Stimulated activated CD4-positive, alpha-beta T cell treated with anti-CD3 and anti-CD28 coated beads, TNF-alpha, amount 100 ng/mL, for 4 hours (primary cell): Measurements from ENCODE around the gene ZNF727.
"Not testable (repeated sequence)": the region's sequence is repeated elsewhere in the genome, so short reads cannot be mapped to it uniquely, and the experiment has no call there.

Experiments
- DNase-seq, 3 experiments: peaks; one replicate each; pipeline ENCODE4 v3.0.0-alpha.2; 2020; ENCODE audit warnings: low read depth in 3 of 3

ZNF727 gene

GRCh38 chr7:64045301-64046040 is at the start of gene ZNF727:
ZNF727 (plus strand) TSS chr7:64045434; CDS start chr7:64045622, 188 bp downstream.
- no peak for DNase-seq

DNA sequence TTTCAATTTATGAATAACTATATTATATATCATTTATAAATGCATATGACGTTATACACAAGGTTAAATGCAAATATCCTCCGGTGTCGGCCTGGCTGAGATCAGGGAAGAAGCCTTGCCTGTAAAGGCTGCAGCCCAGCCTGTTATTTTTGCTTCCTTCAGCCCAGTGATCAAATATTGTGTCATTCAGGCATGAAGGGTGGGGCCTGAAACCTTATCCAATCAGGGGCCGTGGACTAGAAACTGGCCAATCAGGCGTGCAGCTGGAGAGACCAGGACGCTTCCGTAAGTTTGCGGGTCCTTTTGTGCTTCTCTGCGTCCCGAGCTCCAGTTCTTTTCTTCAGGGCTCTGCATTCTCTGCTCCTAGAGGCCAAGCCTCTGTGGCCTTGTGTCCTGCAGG is 46.7 kb upstream of the ZNF727 start, which contains the start of gene ZNF722:
ZNF722 (plus strand) TSS at position 301 of the 400 bp plus-strand sequence. CDS start 113 bp downstream, outside the sequence.
- no peak for DNase-seq

DNA sequence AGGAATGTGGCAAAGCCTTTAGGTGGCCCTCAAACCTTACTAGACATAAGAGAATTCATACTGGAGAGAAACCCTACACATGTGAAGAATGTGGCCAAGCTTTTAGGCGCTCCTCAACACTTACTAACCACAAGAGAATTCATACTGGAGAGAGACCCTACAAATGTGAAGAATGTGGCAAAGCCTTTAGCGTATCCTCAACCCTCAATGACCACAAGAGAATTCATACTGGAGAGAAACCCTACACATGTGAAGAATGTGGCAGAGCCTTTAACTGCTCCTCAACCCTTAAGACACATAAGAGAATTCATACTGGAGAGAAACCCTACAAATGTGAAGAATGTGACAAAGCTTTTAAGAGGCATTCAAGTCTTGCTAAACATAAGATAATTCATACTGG is 29.7 kb upstream of the ZNF727 start:
- not testable (repeated sequence) for DNase-seq

GRCh38 chr7:64035388-64035787 is 9.8 kb upstream of the ZNF727 start:
- no peak for DNase-seq

DNA sequence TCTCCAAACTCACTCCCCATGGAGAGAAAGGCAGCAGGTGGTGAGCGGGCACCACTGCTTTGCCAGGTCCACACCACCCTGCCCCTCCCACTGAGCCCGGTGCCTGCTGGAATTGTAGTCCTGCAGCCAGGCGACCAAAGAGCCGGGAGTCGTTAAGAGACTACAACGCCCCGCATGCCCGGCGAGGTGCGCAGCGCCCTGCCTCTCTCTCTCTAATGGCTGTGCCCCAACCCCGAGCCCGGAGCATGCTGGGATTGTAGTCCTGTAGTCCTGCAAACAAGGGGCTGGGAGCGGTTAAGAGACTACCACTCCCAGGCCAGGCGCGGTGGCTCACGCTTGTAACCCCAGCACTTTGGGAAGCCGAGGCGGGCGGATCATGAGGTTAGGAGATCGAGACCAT is 8.1 kb upstream of the ZNF727 start:
- DNase-seq: no peak

GRCh38 chr7:64046041-64046389 is 781 bp downstream of the ZNF727 start:
- DNase-seq: no peak

DNA sequence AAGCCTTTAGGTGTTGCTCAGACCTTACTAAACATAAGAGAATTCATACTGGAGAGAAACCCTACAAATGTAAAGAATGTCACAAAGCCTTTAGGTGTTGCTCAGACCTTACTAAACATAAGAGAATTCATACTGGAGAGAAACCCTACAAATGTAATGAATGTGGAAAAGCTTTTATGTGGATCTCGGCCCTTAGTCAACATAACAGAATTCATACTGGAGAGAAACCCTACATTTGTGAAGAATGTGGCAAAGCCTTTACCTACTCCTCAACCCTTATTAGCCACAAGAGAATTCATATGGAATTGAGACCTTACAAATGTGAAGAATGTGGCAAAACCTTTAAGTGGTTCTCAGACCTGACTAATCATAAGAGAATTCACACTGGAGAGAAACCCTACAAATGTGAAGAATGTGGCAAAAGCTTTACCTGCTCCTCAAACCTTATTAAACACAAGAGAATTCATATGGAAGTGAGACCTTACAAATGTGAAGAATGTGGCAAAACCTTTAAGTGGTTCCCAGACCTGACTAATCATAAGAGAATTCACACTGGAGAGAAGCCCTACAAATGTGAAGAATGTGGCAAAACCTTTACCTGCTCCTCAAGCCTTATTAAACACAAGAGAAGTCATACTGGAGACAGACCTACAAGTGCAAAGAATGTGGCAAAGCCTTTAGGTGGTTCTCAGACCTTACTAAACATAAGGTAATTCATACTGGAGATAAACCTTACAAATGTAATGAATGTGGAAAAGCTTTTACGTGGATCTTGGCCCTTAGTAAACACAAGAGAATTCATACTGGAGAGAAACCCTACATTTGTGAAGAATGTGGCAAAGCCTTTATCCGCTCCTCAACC is 32.8 kb downstream of the ZNF727 start:
- DNase-seq: not testable (repeated sequence)

DNA sequence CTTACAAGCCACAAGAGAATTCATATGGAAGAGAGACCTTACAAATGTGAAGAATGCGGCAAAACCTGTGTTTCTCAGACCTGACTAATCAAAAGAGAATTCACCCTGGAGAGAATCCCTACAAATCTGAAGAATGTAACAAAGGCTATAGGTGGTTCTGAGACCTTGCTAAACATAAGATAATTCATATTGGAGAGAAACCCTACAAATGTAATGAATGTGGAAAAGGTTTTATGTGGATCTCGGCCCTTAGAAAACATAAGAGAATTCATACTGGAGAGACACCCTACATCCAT is 33.4 kb downstream of the ZNF727 start:
- DNase-seq: no peak

DNA sequence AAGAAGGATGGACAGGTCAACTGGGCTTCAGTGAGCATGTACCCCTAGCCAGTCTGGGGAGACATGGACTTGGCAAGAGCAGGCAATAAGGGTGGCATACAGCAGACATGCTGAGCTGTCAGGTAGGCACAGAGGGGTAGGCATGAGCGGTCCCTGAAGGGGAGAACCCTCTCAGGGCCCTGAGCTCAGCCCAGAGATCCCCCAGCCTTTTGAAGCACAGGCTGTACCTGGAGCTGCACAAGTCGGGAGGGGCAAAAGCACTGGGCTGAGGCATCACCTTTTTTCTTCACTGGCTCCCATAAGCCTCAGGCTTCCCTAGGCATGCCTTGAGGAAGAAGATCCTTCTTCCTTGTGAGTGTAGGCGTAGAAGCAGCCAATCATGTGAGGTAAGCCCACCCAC is 42.3 kb downstream of the ZNF727 start:
- no peak for DNase-seq

GRCh38 chr7:64088863-64089262 is 43.6 kb downstream of the ZNF727 start:
- DNase-seq: not testable (repeated sequence)
